Tibial artery (tissue), 4 donors: Measurements from ENCODE around the gene CTU2.

Experiments
- DNase-seq, 2 donors: peaks; one replicate each; pipeline ENCODE4 v3.0.0-alpha.2; 2019
- H3K27ac ChIP-seq, 2 donors: fragments of 200-600 bp; sonication (generic) in 1 of 2; 1 replicate in 1 of 2; 2 replicates in 1 of 2; pipeline ENCODE4 v1.5.1; 2018 to 2019; ENCODE audit warnings: mild to moderate bottlenecking in 1 of 2
- H3K27me3 ChIP-seq, 2 donors: fragments of 200-600 bp; sonication (generic) in 1 of 2; one replicate each; pipeline versions ENCODE4 v1.5.1 to v1.6.0; 2016 to 2019
- H3K36me3 ChIP-seq, 3 donors: fragments of 200-600 bp; sonication (generic) in 2 of 3; one replicate each; pipeline ENCODE4 v1.5.1; 2016 to 2019; ENCODE audit warnings: mild to moderate bottlenecking in 2 of 3
- H3K4me1 ChIP-seq, 4 donors: fragments of 200-600 bp; sonication (generic) in 2 of 4; 1 replicate in 3 of 4; 2 replicates in 1 of 4; pipeline ENCODE4 v1.5.1; 2016 to 2019
- H3K4me3 ChIP-seq, 2 donors: fragments of 200-600 bp; sonication (generic) in 1 of 2; 1 replicate in 1 of 2; 2 replicates in 1 of 2; pipeline ENCODE4 v1.5.1; 2018 to 2019; ENCODE audit warnings: mild to moderate bottlenecking in 2 of 2
- H3K9me3 ChIP-seq, 3 donors: fragments of 200-600 bp; sonication (generic) in 1 of 3; one replicate each; pipeline ENCODE4 v1.5.1; 2016 to 2019
- intact Hi-C: fragments of 100-400 bp; cut with DNase I; formaldehyde crosslinking; loops from one replicate; pipeline ENCODE4 v1.15.0; 2023; ENCODE audit warnings: low total_unique reads
- TF ChIP-seq, protein P1 (sequence below), 2 experiments: fragments of 200-600 bp in 1 of 2; fragments of 450-650 bp in 1 of 2; IDR thresholded peaks; one replicate each; pipeline ENCODE4 v1.5.1; 2017 to 2019; ENCODE audit warnings: antibody characterized with exemption in 2 of 2, mild to moderate bottlenecking in 1 of 2, moderate library complexity in 1 of 2

The CTU2 gene

GRCh38 chr16:88764913-88765349 is 58.6 kb downstream of the CTU2 start:
- DNase-seq = no peak
- Histone ChIP-seq H3K27me3 (no peaks in the 10 kb centered on the region), H3K27ac (no peak overlapping the region), H3K4me1 (peaks cover 0 to 91% (median 22%) of the 10 kb centered on the region in 4 donors), H3K9me3 (no peaks in the 10 kb centered on the region), H3K4me3 (no peak overlapping the region), H3K36me3 (peaks cover 0 to 9% (median 5%) of the 10 kb centered on the region in 3 donors)
- TF ChIP-seq, protein P1, sequence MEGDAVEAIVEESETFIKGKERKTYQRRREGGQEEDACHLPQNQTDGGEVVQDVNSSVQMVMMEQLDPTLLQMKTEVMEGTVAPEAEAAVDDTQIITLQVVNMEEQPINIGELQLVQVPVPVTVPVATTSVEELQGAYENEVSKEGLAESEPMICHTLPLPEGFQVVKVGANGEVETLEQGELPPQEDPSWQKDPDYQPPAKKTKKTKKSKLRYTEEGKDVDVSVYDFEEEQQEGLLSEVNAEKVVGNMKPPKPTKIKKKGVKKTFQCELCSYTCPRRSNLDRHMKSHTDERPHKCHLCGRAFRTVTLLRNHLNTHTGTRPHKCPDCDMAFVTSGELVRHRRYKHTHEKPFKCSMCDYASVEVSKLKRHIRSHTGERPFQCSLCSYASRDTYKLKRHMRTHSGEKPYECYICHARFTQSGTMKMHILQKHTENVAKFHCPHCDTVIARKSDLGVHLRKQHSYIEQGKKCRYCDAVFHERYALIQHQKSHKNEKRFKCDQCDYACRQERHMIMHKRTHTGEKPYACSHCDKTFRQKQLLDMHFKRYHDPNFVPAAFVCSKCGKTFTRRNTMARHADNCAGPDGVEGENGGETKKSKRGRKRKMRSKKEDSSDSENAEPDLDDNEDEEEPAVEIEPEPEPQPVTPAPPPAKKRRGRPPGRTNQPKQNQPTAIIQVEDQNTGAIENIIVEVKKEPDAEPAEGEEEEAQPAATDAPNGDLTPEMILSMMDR (IDR thresholded peaks at IDR 0.05) = no peak
- intact Hi-C loops = no loop called here
